ENCODE data around the gene C14orf93.

DNA sequence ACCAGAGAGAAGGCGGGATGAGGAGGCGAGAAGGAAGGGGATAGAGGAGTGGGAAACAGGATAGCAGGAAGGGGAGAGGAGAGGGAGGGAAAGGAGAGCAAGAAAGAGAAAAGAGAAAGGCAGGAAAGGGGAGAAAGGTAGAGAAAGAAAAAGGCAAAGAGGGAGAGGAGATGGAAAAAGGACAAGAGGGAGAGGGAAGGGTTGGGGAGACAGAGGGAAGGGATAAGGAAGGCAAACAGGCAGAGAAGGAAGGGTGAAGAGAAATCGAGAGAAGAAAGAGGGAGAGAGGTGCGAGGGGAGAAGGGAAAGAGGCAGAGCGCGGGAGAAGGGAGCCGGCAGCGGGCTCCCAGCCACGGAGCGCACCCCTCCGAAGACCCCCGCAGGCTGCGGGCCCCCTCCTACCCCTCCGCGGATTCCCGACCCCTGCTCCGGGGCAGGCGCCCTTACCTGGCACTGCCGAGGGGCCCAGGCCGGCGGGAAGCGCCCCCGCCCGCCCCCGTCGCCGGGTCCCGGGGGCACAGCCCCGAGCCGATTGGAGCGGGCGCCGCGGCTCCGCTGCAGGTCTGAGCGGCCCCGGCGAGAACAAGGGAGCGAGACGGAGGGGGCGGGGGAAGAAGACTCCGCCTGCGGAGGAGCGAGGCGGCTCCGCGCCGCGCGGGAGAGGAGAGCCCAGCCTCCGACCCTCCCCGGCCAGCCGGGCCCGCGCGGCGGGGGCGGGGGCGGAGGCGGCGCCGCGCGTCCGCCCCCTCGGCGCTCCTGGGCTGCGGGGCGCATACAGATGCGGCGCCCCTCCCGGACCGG, 47.2 kb upstream of the C14orf93 start, which contains the start of gene CDH24:
- TF ChIP-seq POLR2A (IDR thresholded peaks at IDR 0.05) (peak in 1 of 2 donors; percentile 24), CTCF (IDR thresholded peaks at IDR 0.05 in 4 of 5, conservative IDR thresholded peaks at IDR 0.05 in 1 of 5) (no peak)

All from gastrocnemius medialis (tissue), 4 donors.